Prostate gland (tissue), 2 donors: ENCODE measurements around the gene CDC20B.

Experiments used
- POLR2A ChIP-seq: fragments of 450-650 bp; IDR thresholded peaks from one replicate; pipeline ENCODE4 v1.6.1; 2016; ENCODE audit warnings: antibody characterized with exemption, mild to moderate bottlenecking
- TF ChIP-seq, protein P1 (sequence below), 4 experiments: fragments of 200-600 bp in 2 of 4; fragments of 450-650 bp in 2 of 4; sonication (generic) in 2 of 4; IDR thresholded peaks; 1 replicate in 3 of 4; 2 replicates in 1 of 4; pipeline ENCODE4 v1.5.1; 2016 to 2019; ENCODE audit warnings: antibody characterized with exemption in 4 of 4, mild to moderate bottlenecking in 2 of 4, moderate library complexity in 2 of 4

DNA sequence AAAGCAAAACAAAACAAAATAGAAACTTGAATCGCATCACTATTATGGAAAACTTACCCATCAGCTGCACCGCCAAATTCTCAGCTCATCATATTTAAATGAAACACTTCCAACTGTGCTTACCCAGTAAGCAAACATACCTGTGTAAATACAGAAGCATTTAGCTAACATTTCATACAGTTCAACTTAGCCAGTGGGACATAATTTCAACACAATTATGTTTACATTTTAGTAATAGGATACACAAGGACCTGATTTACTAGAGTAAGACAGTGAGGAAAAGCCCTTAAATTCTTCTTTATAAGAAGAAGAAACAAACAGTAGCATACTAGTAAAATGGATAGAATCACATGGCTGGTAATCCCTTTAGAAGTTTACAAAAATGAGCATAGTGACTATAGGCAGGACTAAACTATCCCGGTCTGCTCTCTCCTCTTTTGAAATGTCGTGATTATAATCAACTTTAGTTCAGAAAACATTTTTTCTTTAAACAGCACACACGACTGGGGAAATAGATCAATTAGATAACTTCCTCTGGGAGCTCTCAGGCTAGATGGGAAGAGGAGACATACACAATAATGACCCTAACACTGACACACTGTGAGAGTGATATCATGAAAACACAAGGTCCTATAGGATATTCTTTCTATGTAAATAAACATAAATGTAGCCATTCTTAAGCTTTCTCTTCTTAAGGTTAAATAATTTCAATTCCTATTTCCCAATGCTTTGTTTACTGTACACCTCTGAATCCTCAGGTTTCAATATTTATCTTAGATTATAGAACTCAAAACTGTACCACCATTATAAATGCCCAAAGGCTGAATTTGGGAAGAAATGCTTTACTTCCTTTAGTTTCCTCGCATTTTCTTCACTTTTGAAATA lies 15.9 kb upstream of the CDC20B start:
- TF ChIP-seq, protein P1, sequence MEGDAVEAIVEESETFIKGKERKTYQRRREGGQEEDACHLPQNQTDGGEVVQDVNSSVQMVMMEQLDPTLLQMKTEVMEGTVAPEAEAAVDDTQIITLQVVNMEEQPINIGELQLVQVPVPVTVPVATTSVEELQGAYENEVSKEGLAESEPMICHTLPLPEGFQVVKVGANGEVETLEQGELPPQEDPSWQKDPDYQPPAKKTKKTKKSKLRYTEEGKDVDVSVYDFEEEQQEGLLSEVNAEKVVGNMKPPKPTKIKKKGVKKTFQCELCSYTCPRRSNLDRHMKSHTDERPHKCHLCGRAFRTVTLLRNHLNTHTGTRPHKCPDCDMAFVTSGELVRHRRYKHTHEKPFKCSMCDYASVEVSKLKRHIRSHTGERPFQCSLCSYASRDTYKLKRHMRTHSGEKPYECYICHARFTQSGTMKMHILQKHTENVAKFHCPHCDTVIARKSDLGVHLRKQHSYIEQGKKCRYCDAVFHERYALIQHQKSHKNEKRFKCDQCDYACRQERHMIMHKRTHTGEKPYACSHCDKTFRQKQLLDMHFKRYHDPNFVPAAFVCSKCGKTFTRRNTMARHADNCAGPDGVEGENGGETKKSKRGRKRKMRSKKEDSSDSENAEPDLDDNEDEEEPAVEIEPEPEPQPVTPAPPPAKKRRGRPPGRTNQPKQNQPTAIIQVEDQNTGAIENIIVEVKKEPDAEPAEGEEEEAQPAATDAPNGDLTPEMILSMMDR (IDR thresholded peaks at IDR 0.05): no peak
- TF ChIP-seq POLR2A: no peak
